ENCODE data around the gene TTLL8.

The TTLL8 gene

DNA sequence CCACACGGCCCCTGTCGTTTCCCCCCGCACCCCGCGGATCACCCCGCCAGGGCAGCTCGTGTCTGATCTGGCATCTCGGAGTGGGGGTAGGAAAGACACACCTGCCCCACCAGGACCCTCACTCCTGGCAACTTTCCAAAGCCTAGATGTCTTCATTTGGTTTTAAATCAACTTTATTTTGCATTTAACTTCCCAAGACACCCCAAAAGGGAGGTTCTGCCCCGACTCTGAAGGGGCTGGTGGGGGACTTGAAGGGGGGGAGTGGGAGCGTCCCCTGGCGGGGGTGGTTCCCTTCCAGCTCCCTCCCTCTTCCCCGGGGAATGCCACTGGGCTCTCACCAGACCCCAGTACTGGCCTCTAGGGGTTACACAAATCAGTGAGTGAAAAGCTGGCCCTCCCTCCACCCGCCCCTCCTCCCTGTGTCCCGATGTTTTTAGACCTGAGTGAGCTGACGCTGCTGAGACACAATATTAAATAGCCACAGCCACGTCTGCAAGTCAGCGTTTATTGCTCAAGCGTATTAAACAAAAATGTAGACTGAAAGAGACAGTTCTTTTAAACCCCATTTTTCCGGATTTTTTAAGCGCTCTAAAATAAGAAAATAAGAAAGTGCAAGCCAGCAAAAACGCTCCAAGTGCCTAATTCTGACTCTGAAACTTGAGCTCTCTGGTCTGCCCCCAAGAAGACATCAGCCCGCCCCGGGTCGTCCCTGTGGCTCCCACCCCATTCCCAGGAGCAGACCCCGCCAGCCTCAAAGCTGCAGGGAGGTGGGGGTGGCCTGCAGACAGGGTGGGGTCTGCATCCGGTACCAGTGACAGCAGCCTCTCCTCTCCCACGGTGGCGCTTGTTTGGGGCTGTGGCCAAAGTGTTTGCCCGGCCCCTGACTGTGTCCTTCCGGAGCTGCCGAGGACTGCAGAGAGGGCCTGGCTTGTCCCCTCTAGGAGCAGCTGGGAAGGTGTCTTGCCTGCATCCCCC, 1.1 kb upstream of the TTLL8 start:
- H3K36me3 ChIP-seq: no peaks in the 10 kb centered on the region
- TF ChIP-seq, protein P1, sequence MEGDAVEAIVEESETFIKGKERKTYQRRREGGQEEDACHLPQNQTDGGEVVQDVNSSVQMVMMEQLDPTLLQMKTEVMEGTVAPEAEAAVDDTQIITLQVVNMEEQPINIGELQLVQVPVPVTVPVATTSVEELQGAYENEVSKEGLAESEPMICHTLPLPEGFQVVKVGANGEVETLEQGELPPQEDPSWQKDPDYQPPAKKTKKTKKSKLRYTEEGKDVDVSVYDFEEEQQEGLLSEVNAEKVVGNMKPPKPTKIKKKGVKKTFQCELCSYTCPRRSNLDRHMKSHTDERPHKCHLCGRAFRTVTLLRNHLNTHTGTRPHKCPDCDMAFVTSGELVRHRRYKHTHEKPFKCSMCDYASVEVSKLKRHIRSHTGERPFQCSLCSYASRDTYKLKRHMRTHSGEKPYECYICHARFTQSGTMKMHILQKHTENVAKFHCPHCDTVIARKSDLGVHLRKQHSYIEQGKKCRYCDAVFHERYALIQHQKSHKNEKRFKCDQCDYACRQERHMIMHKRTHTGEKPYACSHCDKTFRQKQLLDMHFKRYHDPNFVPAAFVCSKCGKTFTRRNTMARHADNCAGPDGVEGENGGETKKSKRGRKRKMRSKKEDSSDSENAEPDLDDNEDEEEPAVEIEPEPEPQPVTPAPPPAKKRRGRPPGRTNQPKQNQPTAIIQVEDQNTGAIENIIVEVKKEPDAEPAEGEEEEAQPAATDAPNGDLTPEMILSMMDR (IDR thresholded peaks at IDR 0.05; ENCODE audit: low read depth, low read length): 0 out of 2 replicates have a peak, but pooled peaks have one; percentile 3
- no peaks in the 10 kb centered on the region for H3K9me3 ChIP-seq
- H3K4me1 ChIP-seq: no peaks in the 10 kb centered on the region
- peaks cover 5% of the 10 kb centered on the region; the same call in 1 of the 2 replicates for H3K27me3 ChIP-seq
- H3K4me3 ChIP-seq (ENCODE audit: low read depth, low read length): no peak overlapping the region
- peak; percentile 47 for DNase-seq

DNA sequence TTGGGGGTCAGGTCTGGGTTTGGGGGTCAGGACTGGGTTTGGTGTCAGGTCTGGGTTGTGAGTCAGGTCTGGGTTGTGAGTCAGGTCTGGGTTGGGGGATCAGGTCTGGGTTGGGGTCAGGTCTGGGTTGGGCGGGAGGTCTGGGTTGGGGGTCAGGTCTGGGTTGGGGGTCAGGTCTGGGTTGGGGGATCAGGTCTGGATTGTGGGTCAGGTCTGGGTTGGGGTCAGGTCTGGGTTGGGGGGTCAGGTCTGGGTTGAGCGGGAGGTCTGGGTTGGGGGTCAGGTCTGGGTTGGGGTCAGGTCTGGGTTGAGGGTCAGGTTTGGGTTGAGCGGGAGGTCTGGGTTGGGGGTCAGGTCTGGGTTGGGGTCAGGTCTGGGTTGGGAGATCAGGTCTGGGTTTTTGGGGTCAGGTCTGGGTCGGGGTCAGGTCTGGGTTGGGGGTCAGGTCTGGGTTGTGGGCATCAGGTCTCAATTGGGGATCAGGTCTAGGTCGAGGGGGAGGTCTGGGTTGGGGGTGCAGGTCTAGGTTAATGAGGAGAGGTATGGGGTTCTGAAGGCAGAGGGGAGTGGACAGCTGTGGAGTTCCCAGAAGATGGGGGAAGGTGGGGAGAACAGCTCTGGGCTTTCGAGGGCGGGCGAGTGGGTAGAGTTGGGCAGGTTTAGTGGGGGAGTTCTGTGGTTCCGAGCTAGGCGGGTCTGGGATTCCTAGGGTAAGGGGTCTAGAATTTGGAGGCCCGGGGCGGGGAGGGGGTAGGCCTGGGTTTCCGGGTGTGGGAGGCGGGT, 629 bp downstream of the TTLL8 start:
- Histone ChIP-seq H3K27me3 (peaks cover 5% of the 10 kb centered on the region; the same call in 1 of the 2 replicates), H3K9me3 (no peaks in the 10 kb centered on the region), H3K4me1 (no peaks in the 10 kb centered on the region), H3K36me3 (no peaks in the 10 kb centered on the region), H3K4me3 (ENCODE audit: low read depth, low read length) (no peak overlapping the region)
- TF ChIP-seq, protein P1 (IDR thresholded peaks at IDR 0.05; ENCODE audit: low read depth, low read length): no peak
- no peak for DNase-seq

DNA sequence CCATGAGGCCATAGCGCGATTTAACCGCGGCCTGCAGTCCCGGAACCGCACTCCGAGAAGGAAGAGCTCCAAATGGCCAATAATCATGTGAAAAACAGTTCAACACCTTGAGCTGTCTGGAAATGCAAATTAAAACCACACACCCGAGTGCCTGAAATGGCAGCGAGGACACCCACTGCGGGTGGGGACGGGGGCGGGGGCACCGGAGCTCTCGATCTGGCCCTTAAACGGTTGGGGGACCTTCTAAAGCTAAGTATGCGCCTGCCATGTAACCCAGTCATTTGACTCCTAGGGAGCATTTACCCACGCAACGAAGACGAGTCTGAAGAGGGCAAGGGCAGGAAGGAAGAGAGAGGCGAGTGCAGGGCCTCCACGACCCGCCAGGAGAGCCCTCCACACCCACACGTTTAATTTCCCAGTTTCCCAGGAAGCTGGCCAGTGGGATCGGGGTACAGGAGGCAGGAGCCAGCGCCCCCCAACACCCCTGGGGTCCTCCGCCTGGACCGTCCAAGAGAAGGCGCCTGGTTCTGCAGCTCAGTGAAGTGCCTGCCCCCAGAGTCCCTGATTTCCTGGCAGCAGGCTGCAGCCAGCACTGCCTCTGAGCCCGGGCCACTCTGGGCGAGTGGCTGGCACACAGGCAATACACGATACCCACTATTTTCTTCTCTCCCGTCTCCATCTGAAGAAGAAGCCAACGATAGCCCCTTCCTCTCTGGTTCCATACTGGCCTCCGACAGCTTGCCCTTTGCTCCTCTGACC, 1.7 kb downstream of the TTLL8 start:
- no peak for DNase-seq
- peaks cover 5% of the 10 kb centered on the region; the same call in 1 of the 2 replicates for H3K27me3 ChIP-seq
- TF ChIP-seq, protein P1 (IDR thresholded peaks at IDR 0.05; ENCODE audit: low read depth, low read length): no peak
- H3K9me3 ChIP-seq: no peaks in the 10 kb centered on the region
- no peaks in the 10 kb centered on the region for H3K4me1 ChIP-seq
- H3K4me3 ChIP-seq (ENCODE audit: low read depth, low read length): no peak overlapping the region
- no peaks in the 10 kb centered on the region for H3K36me3 ChIP-seq

DNA sequence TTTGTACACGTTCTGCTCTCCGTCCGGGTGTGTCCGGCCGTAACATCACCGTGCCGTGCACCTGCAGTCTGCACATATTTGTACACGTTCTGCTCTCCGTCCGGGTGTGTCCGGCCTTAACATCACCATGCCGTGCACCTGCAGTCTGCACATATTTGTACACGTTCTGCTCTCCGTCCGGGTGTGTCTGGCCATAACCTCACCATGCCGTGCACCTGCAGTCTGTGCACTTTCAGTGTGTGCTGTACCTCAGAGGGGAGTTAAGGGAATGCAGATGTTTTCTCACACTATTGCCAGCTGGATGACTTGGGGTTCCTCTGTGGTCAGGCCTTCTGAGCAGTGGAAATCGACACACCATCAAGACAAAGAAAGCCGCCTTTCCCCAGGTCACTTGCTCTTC, 4.2 kb downstream of the TTLL8 start:
- peaks cover 5% of the 10 kb centered on the region; the same call in 1 of the 2 replicates for H3K27me3 ChIP-seq
- H3K9me3 ChIP-seq: no peaks in the 10 kb centered on the region; the same call in 1 of the 2 replicates
- TF ChIP-seq, protein P1 (IDR thresholded peaks at IDR 0.05; ENCODE audit: low read depth, low read length): no peak
- H3K36me3 ChIP-seq: no peaks in the 10 kb centered on the region
- H3K4me1 ChIP-seq: no peaks in the 10 kb centered on the region
- H3K4me3 ChIP-seq (ENCODE audit: low read depth, low read length): no peak overlapping the region
- no peak for DNase-seq

DNA sequence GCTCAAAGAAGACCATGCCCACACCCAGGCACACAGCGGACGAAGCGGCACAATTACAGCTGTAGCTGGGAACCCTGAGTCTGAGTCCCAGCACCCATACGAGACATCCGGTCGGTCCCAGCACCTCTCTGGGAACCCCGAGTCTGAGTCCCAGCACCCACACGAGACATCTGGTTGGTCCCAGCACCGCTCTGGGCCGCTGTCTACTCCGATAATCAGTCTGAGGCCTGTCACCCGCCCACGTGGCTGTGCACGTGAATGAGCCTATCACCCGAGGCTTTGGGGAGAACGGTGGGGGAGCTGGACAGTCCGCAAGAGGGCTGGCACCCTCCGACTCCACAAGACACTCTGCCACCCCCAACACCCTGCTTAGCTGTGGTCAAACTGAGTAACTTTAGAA, 6.2 kb downstream of the TTLL8 start:
- Histone ChIP-seq H3K27me3 (no peaks in the 10 kb centered on the region), H3K4me1 (no peaks in the 10 kb centered on the region), H3K4me3 (ENCODE audit: low read depth, low read length) (no peak overlapping the region), H3K9me3 (no peaks in the 10 kb centered on the region; the same call in 1 of the 2 replicates), H3K36me3 (no peaks in the 10 kb centered on the region)
- TF ChIP-seq, protein P1 (IDR thresholded peaks at IDR 0.05; ENCODE audit: low read depth, low read length): no peak
- no peak for DNase-seq
